SKM-1 treated with dmso at 0.1 percent for 144 hours (cell line): Measurements from ENCODE around the gene TCF12.

Experiments used
- DNase-seq: peaks from one replicate; lab custom pipeline; 2025; ENCODE audit not compliant: unreplicated experiment; lab: John Stamatoyannopoulos, UW

TCF12 gene

GRCh38 chr15:57044072-57044702 is 125.7 kb downstream of the TCF12 start:
- no peak for DNase-seq

GRCh38 chr15:57044970-57045369 is 126.5 kb downstream of the TCF12 start:
- DNase-seq: no peak

- DNase-seq: no peak
Measured at GRCh38 chr15:57045741-57046382, 127.4 kb downstream of the TCF12 start.

GRCh38 chr15:57048930-57049549 is 130.6 kb downstream of the TCF12 start:
- DNase-seq: no peak

GRCh38 chr15:57053470-57053869 is 135.0 kb downstream of the TCF12 start:
- DNase-seq: no peak

- DNase-seq: no peak
Measured at GRCh38 chr15:57054204-57054750, 135.8 kb downstream of the TCF12 start.

- no peak for DNase-seq
Measured at GRCh38 chr15:57056357-57056756, 137.9 kb downstream of the TCF12 start.

- no peak for DNase-seq
Measured at GRCh38 chr15:57057134-57057930, 138.9 kb downstream of the TCF12 start.

- no peak for DNase-seq
Measured at GRCh38 chr15:57059026-57059660, 140.7 kb downstream of the TCF12 start.

GRCh38 chr15:57060799-57061198 is 142.4 kb downstream of the TCF12 start:
- no peak for DNase-seq

GRCh38 chr15:57061281-57061680 is 142.8 kb downstream of the TCF12 start:
- no peak for DNase-seq

GRCh38 chr15:57061696-57062095 is 143.3 kb downstream of the TCF12 start:
- no peak for DNase-seq

- DNase-seq: no peak
Measured at GRCh38 chr15:57064033-57064432, 145.6 kb downstream of the TCF12 start.

GRCh38 chr15:57069423-57069822 is 151.0 kb downstream of the TCF12 start:
- no peak for DNase-seq

GRCh38 chr15:57070674-57071073 is 152.2 kb downstream of the TCF12 start:
- no peak for DNase-seq

GRCh38 chr15:57079446-57079845 is 161.0 kb downstream of the TCF12 start:
- no peak for DNase-seq

GRCh38 chr15:57079931-57080620 is 161.6 kb downstream of the TCF12 start:
- DNase-seq: peak; percentile 34

- DNase-seq: no peak
Measured at GRCh38 chr15:57082054-57082728, 163.7 kb downstream of the TCF12 start.

- DNase-seq: no peak
Measured at GRCh38 chr15:57084192-57084591, 165.7 kb downstream of the TCF12 start.

GRCh38 chr15:57085267-57085666 is 166.8 kb downstream of the TCF12 start:
- DNase-seq: no peak
